HL-60/S4 (cell line): ENCODE data around the gene TMEM221.

Source experiments
- in situ Hi-C: fragments of 300-500 bp; cut with MboI; formaldehyde crosslinking; loops from 2 replicates; pipeline ENCODE4 v1.14.3; 2022; ENCODE audit warnings: low sequenced_read_pairs

TMEM221 gene

DNA sequence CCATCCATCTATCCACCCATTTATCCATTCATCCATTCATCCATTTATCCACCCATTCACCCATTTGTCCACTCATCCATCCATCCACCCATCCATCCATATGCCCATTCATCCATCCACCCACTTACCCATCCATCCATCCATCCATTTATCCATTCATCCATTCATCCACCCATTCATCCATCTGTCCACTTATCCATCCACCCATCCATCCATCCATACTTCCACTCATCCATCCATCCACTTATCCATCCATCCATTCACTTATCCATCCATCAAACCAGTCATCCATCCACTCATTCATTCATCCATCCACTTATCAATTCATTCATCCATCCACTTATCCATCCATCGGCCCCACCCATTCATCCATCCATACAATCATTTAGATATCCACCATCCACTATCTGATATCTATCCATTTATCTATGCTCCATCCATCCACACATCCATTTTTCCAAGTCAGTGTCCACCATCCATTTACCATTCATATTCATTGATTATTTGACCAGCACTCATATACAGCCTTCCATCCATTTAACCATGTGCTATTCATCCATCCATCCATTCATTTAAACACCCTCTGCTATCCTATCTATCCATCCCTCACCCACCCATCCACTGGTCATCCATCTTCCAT is 2.8 kb downstream of the TMEM221 start:
- in situ Hi-C loops = no loop called here

DNA sequence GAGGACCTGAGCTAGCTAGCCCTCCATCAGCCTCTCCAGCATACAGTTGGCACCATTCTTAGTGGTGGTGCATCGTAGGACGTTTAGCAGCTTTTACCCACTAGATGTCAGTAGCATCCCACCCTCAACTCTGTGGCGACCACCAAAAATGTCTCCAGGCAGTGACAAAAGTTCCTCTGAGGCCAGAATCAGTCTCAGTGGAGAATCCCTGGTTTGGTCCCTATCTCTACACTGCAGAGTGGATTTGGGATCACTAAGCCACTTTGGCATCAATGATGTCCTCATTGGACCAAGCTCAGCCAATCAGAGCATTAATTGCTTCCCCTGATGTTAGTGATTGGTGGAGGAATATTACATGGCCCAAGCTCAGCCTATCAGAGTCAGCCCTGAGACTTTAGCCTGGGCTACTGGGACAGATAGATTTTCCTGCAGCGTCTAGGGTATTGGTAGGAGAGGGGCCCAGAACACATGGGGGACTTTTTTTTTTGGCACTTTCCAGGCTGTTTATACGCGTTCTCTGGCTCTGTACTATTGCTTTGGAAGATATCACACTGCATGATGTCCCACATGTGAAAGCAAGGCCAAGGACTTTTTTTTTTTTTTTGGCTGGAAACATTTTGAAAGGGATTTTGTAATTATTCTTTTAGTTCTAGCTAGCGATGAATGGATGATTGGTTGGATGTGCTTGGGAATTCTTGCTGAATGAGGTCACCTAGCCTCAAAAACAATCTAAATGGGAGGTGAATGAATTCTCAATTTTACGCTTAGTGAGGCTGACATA is 7.0 kb downstream of the TMEM221 start:
- in situ Hi-C loops = no loop called here

DNA sequence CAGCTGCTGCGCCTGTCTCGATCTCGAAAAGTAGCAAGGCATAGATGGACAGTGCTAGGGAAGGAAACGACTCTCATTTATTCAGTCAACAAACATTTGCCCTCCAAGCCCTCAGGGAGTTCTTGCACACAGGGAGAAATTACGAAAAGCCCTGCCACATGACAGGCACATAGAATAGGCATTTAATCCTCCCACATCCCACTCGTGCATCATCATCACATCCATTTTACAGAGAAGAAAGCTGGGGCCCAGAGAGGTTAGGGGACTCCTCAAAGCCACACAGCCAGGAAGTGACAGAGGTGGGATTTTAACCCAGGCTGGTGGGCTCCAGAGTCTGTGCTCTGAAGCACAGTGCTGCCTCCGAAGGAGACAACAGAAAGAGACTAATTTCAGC is 11.6 kb downstream of the TMEM221 start:
- in situ Hi-C loops = no loop called here

DNA sequence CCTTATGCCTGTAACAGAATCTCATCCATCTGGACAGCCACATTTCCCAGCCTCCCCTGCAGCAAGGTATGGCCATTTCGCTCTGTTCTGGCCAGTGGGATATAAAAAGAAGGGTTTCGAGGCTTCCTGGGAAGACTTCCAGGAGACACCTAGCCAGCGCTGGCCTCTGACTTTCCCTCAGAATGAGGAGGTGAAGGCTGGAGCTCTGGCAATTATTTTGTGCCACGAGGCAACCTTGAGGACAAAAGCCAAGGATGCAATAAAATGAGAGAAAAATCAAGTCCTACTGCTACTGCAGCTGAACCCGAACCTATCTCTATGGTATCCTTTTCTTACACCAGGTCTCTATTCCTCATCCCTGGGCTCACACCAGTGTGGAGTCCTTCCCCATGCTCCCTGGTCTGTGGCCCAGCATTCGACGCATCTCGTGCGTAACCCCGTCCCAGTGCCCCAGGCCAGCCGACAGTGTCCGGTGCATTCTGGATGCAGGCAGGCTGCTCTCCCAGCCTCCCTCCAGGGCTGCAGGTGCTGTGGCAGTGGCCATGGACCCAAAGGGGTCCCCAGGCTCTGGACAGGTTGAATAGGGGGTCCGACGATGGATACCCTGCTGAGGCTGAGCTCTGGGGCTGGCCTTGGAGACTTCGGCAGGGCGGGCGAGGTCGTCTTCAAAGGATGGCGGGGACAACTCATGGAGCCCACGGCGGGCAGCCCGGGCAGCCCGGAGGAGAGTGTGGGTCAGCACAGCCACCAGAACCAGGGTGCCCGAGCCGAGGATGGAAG is 12.2 kb downstream of the TMEM221 start:
- in situ Hi-C loops = no loop called here

DNA sequence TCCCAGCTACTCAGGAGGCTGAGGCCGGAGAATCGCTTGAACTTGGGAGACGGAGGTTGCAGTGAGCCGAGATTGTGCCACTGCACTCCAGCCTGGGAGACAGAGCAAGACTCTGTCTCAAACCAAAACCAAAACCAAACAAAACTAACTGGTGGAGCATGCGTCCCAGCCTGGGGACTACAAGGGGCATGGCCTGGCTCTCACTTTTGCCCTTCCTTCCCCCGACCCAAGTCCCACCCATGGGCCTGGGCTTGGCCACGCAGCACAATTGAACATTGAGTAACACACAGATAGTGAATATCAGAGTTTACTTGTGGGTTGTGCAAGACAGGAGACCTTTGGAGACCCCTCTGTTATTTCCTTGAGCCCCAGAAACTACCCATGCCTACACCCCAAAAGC is 13.2 kb downstream of the TMEM221 start:
- in situ Hi-C loops = no loop called here

DNA sequence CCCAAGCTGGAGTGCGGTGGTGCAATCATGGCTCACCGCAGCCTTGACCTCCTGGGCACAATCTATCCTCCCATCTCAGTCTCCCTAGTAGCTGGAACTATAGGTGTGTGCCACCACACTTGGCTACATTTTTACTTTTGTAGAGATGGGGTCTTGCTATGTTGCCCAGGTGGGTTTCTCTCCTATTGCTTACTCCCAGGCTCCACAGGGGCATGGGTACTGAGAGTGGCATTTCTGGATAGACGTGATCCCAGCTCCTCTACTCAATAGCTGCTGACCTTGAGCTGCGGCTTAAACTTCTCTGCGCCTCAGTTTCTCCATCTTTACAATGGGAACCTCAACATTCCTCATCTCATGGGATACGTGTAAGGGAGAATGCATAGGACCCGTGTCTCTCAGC is 17.1 kb downstream of the TMEM221 start:
- in situ Hi-C loops = no loop called here

DNA sequence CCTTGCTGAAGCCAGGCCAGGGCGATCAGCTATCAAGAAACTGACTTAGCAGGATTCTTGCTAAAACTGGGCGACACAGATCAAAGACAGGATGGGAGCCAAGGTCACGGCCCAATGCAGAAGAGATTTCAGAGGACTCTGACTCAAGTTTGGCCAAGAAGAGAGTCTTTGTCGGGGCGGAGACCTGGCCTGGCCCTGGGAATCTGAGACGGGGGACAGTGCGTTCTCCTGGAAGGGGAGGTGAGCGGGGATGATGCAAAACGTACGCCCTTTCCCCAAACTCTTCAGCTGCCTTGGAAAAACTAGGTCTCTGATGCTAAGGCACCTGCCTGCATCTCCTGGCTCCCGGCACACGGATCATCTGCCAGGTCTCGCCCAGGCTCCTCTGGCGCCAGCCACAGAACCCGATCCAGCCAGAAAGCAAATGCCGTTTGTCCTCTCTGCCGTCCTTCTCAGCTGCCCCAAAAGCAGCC is 18.8 kb downstream of the TMEM221 start:
- in situ Hi-C loops = no loop called here

DNA sequence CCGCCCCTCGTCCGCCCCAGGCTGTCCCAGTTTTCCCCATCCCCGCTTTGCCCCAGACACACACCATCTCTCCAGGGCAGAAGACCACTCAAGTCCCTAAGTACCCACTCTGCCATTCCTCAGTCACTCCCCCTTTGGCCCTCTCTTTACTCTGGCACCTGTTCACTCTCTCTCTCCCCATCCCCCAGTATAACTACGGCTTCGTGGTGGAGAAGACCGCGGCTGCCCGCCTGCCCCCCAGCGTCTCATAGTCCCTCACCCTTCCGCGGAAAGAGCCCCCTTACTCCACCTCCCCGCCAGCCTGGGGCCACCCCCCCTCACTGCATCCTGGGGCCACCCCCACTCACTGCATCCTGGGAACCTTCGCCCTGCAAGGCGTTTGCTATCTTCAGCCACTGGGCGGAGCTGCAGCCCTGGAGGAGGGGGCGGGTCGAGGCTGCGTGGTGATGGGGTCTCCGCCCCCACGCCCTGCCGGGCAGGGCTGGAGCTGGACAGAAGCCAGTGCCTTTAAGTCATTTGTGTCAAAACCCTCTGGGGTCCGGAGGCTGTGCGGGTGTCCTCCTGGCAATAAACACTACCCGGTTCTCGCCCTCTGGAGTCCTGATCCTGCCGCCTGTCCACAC is 23.6 kb downstream of the TMEM221 start:
- in situ Hi-C loops = no loop called here

DNA sequence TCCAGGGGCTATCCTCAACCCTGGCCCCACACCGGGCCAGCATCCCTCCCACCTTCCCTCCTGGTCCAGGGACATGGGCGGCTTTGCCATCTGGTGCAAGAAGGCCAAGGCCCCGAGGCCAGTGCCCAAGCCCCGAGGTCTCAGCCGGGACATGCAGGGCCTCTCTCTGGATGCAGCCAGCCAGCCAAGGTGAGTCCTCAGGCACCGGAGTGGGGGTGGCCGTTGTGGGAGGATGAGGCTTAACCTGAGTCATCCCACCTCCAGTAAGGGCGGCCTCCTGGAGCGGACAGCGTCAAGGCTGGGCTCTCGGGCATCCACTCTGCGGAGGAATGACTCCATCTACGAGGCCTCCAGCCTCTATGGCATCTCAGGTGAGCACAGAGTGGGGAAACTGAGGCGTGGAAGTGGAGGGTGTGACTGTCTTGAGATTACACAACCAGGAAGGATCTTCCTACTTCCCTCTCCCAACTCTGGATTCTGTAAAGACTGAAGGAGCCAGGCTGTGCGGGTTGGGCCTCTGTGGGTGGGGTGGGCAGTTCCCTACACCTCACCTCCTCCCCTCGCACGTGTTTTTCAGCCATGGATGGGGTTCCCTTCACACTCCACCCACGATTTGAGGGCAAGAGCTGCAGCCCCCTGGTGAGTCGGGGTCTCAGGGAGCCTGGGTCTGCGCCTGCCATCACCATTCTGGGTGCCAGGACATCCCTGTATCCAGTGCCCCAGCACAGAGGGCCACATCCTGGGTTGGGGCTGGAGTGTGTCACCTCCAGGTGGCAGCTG is 24.8 kb downstream of the TMEM221 start:
- in situ Hi-C loops = no loop called here

DNA sequence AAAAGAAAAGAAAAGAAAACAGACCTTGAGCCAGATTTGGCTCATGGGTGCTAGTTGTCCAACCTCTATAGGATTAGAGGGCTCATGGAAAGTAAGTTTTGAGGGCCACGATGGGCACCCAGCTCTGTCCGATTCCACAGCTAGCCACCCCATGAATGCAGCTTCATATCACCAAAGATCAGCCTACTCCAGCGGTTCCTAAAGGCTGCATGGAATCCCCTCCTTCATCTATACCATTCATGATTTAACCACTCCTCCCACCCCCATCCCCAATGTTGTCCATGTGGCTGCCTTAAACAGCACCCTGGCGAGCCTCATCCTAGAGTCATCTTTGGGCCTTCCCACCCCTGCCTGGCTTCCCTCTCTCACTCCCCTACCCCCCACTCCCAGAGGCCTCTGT is 26.5 kb downstream of the TMEM221 start:
- in situ Hi-C loops = no loop called here

DNA sequence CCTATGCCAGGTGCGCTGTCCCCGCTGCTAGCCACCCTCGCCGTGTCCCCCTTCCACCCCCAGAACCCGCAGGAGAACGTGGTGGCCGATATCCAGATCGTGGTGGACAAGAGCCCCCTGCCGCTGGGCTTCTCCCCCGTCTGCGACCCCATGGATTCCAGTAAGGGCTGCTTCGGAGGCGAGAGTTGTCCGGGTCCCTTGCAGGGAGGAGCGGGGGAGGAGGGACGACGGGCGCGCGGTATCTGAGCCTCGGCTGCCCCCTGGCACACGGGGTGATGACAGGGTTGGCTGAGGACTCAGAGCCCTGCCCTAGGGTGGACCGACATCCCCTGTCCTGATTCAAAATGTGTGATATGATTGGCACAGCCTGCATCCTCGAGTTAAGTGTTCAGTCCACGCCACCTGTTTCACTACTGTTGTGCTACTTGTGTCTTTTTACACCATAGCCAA is 28.0 kb downstream of the TMEM221 start:
- in situ Hi-C loops = no loop called here

DNA sequence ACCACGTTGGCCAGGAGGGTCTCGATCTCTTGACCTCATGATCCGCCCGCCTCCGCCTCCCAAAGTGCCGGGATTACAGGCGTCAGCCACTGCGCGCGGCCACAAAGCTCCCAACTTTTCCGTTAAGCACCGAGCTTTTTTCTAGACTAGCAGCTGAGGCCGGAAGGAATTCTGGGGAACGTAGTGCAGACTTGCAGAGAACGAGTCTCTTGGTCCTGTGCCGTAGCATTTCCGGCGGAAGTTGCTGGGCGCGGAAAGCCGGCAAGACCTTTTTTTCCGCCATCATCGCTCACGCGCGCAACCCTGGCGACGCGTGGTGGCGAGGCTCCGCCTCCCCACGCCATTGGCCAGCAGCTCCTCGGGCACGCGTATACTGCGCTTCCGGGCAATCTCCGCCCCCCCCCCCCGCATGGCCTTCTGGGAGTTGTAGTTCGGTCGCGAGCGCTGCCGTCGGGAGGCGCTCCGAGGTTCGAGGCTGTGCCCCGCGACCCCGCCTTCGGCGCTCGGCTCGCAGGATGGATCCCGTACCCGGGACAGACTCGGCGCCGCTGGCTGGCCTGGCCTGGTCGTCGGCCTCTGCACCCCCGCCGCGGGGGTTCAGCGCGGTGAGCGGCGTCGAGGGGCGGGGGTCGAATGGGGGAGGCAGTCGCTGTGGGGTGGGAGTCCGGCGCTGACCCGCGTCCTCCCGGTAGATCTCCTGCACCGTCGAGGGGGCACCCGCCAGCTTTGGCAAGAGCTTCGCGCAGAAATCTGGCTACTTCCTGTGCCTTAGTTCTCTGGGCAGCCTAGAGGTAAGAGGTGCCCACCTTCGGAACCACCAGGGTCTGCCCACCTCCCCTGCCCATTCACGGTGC is 28.6 kb downstream of the TMEM221 start, which contains the start of gene MVB12A:
MVB12A (plus strand) TSS at position 427 of the 854 bp plus-strand sequence; CDS start at position 516, 89 bp downstream.
- in situ Hi-C loops = no loop called here

DNA sequence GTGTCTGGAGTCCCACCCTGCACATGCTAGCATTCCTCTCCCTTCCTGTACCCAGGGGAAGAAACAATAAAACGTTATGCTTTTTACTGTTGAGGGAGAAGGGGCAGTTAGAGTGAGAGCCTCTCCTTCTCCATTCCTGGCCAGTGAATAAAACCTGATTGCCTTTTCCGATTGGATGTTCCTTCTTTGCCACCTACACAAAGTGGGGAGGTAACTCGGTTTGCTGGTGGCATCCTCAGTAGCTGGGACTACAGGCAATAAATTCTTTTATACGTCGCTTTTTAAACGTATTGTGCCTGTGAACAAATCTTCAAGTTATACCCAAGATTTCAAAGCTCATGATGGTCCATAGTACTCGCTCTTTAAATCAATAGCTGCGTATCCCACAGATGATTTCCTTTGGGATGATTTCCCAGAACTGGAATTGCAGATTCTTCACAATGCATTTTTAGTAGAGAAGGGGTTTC is 29.3 kb downstream of the TMEM221 start:
- in situ Hi-C loops = no loop called here

DNA sequence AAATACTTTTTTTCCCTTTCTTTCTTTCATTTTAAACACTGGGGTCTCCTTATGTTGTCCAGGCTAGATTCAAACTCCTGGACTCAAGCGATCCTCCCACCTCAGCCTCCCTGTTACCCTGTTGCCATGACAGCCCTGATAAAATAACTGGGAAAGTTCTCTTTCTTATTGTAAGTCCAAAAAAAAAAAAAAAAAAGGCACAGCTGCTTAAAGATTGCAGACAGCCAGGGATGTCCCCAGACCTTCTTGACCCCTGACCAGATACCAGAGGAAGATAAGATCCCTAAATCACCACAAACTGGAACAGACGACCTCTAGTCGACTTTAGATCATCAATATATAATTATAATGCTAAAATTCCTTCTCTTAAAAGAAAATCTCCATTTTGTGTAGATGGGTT is 29.8 kb downstream of the TMEM221 start:
- in situ Hi-C loops = no loop called here

DNA sequence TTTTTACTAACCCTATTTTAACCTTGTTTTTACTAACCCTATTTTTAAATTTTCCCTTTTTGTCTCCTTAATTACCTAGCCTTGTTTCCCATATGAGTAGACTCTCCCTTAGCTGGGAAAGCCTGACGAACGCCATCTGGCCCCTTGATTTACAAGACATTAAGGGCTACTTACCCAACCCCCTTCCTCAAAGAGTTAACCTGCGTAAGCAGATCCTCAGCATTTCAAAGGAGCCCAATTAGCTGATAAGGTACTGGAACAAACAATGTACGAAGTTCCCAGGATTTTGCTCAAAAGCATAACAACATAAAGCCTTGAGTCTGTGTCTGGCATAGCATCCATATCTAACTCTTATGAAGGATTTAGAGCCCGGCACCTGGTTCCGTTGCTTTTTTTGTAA is 33.3 kb downstream of the TMEM221 start:
- in situ Hi-C loops = no loop called here

DNA sequence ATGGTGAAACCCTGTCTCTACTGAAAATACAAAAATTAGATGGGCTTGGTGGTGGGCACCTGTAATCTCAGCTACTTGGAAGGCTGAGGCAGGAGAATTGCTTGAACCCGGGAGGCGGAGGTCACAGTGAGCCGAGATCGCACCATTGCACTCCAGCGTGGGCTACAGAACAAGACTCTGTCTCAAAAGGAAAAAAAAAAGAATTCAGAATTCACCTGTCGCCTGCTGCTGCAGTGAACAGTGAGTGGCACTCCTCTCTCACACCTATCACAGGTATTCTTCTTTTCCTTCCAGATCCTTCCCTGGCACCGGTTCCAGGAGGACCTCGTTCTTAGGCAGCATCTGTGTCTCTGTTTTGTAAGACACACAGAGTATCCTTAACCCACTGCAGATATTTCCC is 34.4 kb downstream of the TMEM221 start:
- in situ Hi-C loops = no loop called here

DNA sequence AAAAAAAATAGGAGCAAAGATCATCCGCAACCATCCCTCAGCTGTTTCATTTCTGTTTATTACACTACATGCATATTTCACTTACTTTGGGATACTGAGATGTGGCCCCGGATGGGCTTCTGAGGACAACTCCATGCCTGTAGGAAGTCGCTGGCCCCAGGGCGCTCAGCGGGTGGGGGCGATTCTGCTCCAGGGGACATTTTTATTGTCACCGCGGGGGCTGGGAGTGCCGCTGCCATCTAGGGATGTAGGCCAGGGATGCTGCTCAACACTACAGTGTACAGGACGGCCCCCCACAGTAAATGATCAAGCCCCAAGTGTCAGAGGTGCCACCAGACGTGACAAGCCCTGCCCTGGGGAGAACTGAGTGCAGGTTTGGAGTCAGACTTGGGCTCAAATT is 36.7 kb downstream of the TMEM221 start:
- in situ Hi-C loops = no loop called here

DNA sequence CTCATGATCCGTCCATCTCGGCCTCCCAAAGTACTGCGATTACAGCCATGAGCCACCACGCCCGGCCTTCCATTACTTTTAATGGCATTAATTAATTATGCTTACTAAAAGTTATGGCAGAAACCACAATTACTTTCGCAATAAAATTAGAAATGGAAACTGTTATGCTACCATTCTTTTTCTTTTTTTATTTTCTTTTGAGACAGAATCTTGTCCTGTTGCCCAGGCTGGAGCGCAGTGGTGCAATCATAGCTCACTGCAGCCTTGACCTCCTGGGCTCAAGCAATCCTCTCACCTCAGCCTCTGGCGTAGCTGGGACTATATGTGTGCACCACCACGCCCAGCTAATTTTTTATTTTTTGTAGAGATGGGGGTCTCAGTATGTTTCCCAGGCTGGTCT is 38.5 kb downstream of the TMEM221 start:
- in situ Hi-C loops = no loop called here

DNA sequence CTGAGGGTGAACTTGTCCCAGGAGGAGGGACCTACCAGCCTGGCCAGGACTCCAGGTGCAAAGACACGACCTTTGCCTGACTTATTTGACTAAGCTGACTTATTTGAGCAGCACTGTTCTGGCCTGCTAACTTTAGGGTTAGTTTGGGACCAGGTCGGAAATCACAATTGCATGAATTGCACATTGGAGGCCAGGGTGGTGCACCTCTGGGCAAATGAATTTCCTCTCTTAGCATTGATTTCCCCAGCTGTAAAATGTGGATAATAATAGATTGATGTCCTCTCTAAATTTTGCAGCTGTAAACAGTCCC is 41.6 kb downstream of the TMEM221 start:
- in situ Hi-C loops = no loop called here
